ENCODE data around the gene WDR33.

GRCh38 chr2:127859712-127860085 lies 48.7 kb upstream of the WDR33 start:
- no peak for TF ChIP-seq INSM2 (tag by site-specific recombination; IDR thresholded peaks at IDR 0.05)
- TF ChIP-seq ZNF792 (tag by site-specific recombination; IDR thresholded peaks at IDR 0.05), result no peak
- TF ChIP-seq YY1 (tag by site-specific recombination; IDR thresholded peaks at IDR 0.05), result no peak
- TF ChIP-seq ZNF600 (tag by site-specific recombination; IDR thresholded peaks at IDR 0.05), result no peak
- TF ChIP-seq ZNF670 (tag by site-specific recombination; IDR thresholded peaks at IDR 0.05; ENCODE audit: low read depth), result no peak
- TF ChIP-seq ZNF26 (tag by site-specific recombination; IDR thresholded peaks at IDR 0.05), result no peak
- no peak for TF ChIP-seq ZBTB7A (tag by site-specific recombination; IDR thresholded peaks at IDR 0.05; ENCODE audit: low read depth)
- no peak for TF ChIP-seq ZNF654 (tag by site-specific recombination; IDR thresholded peaks at IDR 0.05; ENCODE audit: low read depth)
- TF ChIP-seq CTCF (tag by site-specific recombination; IDR thresholded peaks at IDR 0.05), result no peak

All from HEK293 (cell line).